ENCODE measurements around the gene CACNA1B. TPM values are rescaled to one million over a fixed set of nuclear protein-coding genes. Genes with fewer than 3 reads are reported as not detected.

CACNA1B gene
- polyA plus RNA-seq, 1 donor: 1.3 TPM

- DNase-seq: no peak
These were observed 165.1 kb downstream of the CACNA1B start for GRCh38 chr9:138042640-138043039.

- DNase-seq: no peak
These were observed 165.5 kb downstream of the CACNA1B start for GRCh38 chr9:138043061-138043410.

DNA sequence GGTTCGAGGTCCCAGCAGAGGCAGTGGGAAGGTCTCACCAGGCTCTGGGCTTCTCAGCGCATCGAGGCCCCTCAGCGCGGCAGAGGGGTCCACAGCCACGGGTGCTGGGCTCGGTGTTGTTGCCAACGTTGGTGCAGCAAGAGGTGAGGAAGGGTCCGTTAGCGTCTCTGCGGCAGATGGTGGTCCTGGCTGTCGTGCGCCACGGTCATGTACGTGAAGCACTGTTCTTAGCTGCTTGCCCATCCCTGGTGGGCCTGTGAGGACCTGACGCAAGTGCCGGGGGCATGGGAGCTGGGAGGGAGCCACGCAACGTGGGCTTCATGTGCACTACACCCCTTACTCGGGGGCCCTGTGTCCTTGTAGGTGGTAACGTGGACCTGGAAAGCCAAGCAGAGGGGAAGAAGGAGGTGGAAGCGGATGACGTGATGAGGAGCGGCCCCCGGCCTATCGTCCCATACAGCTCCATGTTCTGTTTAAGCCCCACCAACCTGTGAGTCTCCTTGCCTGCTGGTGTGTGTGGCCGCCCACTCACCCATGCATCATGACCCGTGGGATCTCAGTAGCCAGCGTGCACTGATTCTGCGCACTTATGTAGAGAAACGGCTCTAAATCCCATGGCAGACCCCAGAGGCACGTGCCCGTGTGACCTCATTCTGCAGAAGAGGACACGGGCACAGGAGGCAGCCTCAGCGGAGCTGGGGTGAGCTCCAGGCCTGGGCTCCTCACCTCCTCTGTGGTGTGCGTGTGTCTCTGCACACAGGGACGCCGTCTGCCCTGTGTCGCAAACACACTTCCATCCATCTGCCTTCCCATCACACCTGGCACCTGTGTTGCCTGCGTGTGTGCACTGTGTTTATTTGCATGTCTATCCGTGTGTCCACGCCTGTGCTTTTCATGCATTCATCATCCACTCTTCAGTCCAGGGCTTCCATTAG lies 166.1 kb downstream of the CACNA1B start:
- DNase-seq: no peak

GRCh38 chr9:138044485-138045383 lies 167.2 kb downstream of the CACNA1B start:
- no peak for DNase-seq

DNA sequence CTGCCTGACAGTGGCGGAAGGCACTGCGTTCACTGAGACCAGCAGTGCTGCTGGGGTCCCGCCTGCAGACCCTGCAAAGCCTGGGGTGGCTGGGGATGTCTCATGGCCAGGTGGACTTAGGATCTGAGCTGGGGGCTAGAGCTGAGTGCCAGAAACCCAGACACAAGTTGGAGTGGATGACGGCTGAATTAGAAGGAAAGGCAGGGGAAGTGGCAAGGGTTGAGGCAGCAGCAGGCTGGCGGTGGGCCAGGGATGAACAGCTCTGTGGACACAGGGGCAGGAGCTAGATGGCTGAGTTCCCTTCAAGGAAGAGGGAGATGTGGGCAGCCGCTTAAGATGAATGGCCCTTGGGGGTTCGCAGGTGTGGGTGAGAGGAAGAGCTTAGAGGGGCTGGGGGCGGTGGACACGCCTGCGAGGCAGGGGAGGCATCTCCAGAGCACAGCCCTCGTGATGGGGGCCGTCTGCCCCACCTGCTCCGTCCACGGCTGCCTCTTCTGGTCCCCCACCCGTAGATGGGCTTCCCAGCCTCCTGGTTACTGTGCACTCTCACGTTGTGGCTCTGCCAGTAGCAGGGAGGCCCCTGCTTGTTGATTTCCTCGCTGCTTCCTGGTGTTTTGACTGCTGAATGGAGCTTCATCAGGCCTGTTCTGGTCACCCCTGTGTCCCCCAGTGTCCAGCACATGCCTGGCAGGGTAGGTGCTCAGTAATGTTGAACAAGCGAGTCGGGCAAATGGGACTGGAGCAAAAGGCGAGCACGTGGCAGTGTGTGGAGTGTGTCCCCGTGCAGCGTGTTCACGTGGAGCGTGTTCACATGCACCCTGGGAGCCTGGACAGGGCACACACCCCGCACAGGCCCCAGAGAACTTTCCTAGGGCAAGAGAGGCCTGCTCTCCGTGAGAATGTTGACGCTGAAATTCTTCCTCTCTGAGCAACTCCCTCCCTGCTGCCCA lies 168.2 kb downstream of the CACNA1B start:
- no peak for DNase-seq

DNA sequence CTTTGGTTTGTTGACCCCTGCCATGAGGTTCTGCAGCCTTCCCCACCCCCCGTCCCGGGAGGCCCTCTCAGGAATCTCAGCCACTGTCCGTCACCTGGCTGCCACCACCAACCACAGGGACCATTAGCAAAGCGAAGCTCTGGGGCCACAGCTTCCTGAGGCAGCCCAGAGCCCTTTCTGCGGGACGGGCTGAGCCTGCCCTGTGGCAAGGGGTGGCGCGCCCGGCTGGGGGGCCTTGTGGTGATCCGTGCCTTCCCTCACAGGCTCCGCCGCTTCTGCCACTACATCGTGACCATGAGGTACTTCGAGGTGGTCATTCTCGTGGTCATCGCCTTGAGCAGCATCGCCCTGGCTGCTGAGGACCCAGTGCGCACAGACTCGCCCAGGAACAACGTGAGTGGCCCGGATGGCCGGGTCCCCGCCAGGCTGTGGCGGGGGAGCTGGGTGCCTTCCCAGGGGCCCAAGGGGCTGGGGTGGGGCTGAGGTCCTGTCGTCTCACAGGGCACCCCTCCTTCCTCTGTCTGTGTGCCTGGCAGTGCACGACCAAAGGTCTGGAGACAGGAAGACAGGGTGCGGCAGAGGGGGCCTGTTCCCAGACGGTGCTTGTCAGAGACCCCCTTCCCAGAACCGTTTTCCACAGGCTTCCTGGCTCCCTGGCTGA lies 169.2 kb downstream of the CACNA1B start:
- no peak for DNase-seq

GRCh38 chr9:138047469-138048040 lies 170.0 kb downstream of the CACNA1B start:
- DNase-seq: no peak

- no peak for DNase-seq
These were observed 170.6 kb downstream of the CACNA1B start for GRCh38 chr9:138048184-138048583.

DNA sequence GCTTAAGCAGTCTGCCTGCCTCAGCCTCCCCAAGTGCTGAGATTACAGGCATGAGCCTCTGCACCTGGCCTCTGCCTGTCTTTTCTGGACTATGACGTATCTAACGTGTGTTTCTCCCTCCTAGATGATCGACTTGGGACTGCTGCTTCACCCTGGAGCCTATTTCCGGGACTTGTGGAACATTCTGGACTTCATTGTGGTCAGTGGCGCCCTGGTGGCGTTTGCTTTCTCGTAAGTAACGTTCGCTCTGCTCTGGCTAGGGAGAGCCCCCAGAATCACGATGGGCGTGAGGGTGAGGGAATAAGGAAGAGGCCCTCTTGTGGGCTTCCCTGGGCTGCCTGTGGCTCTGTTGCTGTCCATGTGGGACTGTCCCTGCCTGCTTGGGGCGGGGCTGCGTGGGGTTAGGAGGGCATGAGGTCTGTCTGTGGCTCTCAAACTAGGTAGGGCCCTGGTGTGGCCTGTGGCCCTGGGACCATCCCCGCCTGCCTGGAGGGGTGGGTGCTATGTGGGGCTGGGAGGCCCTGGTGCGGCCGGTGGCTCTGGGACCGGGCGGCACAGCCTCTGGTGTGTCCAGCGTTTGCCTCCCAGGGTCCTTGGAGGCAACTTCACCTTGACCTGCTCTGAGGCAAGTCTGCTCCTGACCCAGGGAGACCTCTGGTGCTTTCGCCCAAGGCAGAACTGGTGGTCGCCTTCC lies 171.7 kb downstream of the CACNA1B start:
- no peak for DNase-seq

- DNase-seq: no peak
These were observed 172.3 kb downstream of the CACNA1B start for GRCh38 chr9:138049779-138050471.

DNA sequence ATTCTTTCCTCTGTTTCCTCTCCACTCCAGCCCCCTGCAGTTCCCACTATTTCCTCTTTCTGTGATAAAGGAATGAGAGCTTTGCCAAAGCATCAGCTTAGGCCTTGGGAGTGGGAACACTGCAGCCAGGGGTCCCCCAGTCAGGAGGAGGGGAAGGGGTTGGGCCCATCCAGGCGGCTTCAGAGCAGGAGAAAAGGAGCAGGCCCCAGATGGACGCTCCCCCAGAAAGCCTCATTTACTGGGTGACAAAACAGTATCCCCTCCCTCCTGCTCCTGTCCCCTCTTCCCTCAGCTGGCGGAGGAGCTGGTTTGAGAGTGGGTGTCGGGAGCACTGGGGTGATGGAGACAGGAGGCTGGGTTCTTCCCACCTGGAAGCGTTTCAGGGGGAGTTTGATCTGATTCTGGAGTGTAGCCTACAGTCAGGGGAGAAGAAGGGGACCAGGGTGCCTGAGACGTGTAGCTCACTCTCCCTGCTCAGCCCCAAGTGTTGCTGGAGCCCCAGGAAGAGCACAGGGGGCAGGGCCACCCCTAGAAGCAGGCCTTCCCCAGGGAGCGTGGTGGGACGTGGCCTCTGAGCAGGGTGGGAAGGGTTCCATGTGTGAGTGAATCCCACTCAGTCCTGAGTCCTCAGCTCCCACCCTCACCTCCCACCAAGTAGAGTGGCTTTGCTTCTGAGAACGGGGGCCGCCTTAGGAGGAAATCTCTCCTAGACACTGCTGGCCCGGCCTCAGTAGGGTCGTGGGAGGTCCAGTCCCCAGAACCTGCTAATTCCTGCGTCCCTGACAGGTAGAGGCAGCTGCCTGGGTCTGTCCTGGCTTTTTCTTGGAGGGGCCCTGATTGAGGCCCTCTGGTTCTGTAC lies 173.1 kb downstream of the CACNA1B start:
- no peak for DNase-seq

- DNase-seq: no peak
These were observed 174.2 kb downstream of the CACNA1B start for GRCh38 chr9:138051586-138052321.

- DNase-seq: no peak
These were observed 174.7 kb downstream of the CACNA1B start for GRCh38 chr9:138052322-138052615.

DNA sequence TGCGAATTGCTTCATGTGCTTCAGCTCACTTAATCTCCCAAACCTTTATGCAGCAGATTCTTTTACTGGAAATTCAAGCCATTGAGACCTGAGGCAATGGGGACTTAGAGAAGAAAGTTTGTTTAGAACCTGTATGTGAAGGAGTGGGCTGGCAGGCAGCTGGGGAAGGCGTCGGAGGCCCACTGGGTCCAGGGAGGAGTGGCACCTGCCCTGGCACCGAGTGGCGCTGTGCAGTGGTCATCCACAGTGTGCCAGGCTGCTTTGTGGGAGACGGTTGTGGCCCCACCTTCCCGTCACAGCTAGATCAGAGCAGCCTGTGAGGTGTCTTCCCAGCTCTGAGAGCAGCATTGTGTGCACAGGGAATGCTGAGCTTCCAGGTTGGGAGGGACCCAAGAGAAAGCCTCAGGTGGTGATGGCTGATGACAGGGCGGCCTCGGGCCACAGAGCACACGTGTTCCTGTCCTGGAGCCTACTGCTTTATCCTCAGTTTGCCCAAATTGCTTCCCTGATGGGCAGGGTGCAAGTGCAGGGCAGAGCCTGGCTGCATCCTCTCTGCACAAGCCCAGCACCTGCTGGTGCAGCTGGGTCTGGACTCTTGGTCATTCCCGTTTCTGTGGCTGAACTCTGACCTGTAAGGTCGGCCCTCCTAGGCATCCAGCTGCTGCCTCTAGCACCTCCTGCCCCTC lies 175.2 kb downstream of the CACNA1B start:
- DNase-seq: no peak

GRCh38 chr9:138053321-138053868 lies 175.8 kb downstream of the CACNA1B start:
- no peak for DNase-seq

DNA sequence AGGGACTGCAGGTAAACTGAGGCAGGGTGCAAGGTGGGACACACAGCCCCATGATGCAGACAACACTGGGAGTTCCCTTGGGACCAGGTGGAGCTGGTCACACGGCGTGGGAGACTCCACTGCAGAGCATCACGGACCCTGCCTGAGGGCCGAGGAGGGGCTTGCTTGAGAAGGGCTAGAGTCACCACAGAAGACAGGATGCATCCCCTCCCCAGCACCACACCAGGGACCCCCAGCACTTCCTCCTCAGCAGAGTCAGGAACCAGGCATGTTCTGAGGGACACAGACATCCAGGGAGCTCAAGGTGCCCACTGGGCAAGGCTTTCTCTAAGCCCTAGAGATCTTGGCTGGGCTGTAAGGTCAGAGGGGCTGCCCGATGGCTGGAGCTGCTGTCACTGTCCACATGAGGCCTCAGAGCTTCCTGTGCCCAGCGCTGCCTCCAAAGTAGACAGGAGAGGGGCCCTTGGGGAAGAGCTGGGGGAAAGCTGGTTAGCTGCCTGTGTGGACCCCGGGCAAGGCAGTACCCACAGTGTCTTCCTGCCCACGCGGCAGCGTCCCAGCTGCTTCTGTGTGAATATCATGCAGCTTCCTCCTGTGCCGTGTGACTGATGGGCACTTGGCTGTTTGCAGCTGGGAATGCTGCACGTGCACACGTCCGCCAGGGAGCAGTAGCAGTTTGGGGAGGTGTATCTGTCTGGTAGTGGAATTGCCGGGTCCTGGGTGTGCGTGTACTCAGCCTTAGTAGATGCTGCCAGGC lies 176.6 kb downstream of the CACNA1B start:
- no peak for DNase-seq

- no peak for DNase-seq
These were observed 180.1 kb downstream of the CACNA1B start for GRCh38 chr9:138057726-138058125.
